GM23338 (cell line): ENCODE results near the gene ARL4A. TPM values are rescaled to one million over a fixed set of nuclear protein-coding genes. Genes with fewer than 3 reads are reported as not detected.

Source experiments
- ATAC-seq: fragments of 200-7000 bp; cut with Tn5 transposase; 3 replicates; pipeline ENCODE4 v1.9.1; 2020
- DNase-seq: peaks from one replicate; pipeline ENCODE4 v3.0.0-alpha.2; 2015; ENCODE audit warnings: low spot score
- H2AFZ ChIP-seq: fragments of 200-600 bp; sonication (generic); 2 replicates; pipeline ENCODE4 v1.8.0; 2016; ENCODE audit warnings: antibody characterized with exemption, mild to moderate bottlenecking, moderate library complexity
- H3F3A ChIP-seq: fragments of 200-600 bp; sonication (generic); replicated peaks from 2 replicates; pipeline ENCODE4 v1.8.0; 2017; ENCODE audit warnings: antibody characterized with exemption, mixed run types, low read depth
- H3K27ac ChIP-seq: fragments of 200-600 bp; sonication (generic); 2 replicates; pipeline ENCODE4 v1.6.1; 2016; ENCODE audit warnings: low read depth
- H3K27me3 ChIP-seq: fragments of 200-600 bp; sonication (generic); 2 replicates; pipeline ENCODE4 v1.8.0; 2016; ENCODE audit warnings: mild to moderate bottlenecking, mixed run types, moderate library complexity; ENCODE audit not compliant: insufficient read depth
- H3K36me3 ChIP-seq: fragments of 200-600 bp; sonication (generic); 2 replicates; pipeline ENCODE4 v1.8.0; 2016; ENCODE audit warnings: mild to moderate bottlenecking; ENCODE audit not compliant: insufficient read depth
- H3K4me1 ChIP-seq: fragments of 200-600 bp; sonication (generic); 2 replicates; pipeline ENCODE4 v1.8.0; 2016; ENCODE audit warnings: mild to moderate bottlenecking, moderate library complexity; ENCODE audit not compliant: insufficient read depth
- H3K4me2 ChIP-seq: fragments of 200-600 bp; sonication (generic); 2 replicates; pipeline ENCODE4 v1.7.1; 2017; ENCODE audit warnings: mixed run types
- H3K4me3 ChIP-seq: fragments of 200-600 bp; sonication (generic); 2 replicates; pipeline ENCODE4 v1.6.1; 2016; ENCODE audit warnings: mixed run types
- H3K79me2 ChIP-seq: fragments of 200-600 bp; sonication (generic); replicated peaks from 2 replicates; pipeline ENCODE4 v1.8.0; 2017; ENCODE audit warnings: mild to moderate bottlenecking; ENCODE audit not compliant: insufficient read depth
- H3K9me2 ChIP-seq: fragments of 200-600 bp; sonication (generic); 2 replicates; pipeline ENCODE4 v1.8.0; 2017; ENCODE audit not compliant: insufficient read depth
- H4K20me1 ChIP-seq: fragments of 200-600 bp; sonication (generic); replicated peaks from 2 replicates; pipeline ENCODE4 v1.8.0; 2017; ENCODE audit warnings: mild to moderate bottlenecking; ENCODE audit not compliant: insufficient read depth
- H3K27ac Mint-ChIP-seq: 2 replicates; pipeline ENCODE4 v1.8.0; 2020; ENCODE audit warnings: inconsistent platforms, mild to moderate bottlenecking, moderate library complexity, mixed read lengths
- H3K27me3 Mint-ChIP-seq: 3 replicates; pipeline ENCODE4 v1.8.0; 2022; ENCODE audit warnings: low read depth, mild to moderate bottlenecking, moderate library complexity, mixed read lengths, inconsistent platforms; ENCODE audit not compliant: insufficient read depth, poor library complexity
- H3K36me3 Mint-ChIP-seq: 3 replicates; pipeline ENCODE4 v1.8.0; 2021; ENCODE audit warnings: low read depth, mild to moderate bottlenecking, inconsistent platforms, moderate library complexity, mixed read lengths
- H3K4me1 Mint-ChIP-seq: 3 replicates; pipeline ENCODE4 v1.8.0; 2020; ENCODE audit warnings: mild to moderate bottlenecking, inconsistent platforms, mixed read lengths
- H3K4me3 Mint-ChIP-seq: 3 replicates; pipeline ENCODE4 v1.8.0; 2021; ENCODE audit warnings: moderate library complexity, mild to moderate bottlenecking, inconsistent platforms, mixed read lengths
- H3K9me3 Mint-ChIP-seq: 3 replicates; pipeline ENCODE4 v1.8.0; 2020; ENCODE audit warnings: moderate library complexity, mild to moderate bottlenecking, inconsistent platforms, mixed read lengths
- CREB1 ChIP-seq: fragments of 250-450 bp; sonication (Bioruptor Pico); IDR thresholded peaks from 2 replicates; pipeline ENCODE4 v1.5.0; 2020; ENCODE audit warnings: low read depth, mild to moderate bottlenecking, moderate library complexity
- CTCF ChIP-seq, 2 experiments: fragments of 200-600 bp in 1 of 2; sonication (generic) in 1 of 2; conservative IDR thresholded peaks; 2 replicates each; pipeline versions ENCODE4 v1.5.1 to v1.6.1; 2016 to 2017; ENCODE audit warnings: antibody characterized with exemption in 2 of 2, low read depth in 2 of 2, mild to moderate bottlenecking in 2 of 2, moderate library complexity in 1 of 2
- ETS1 ChIP-seq: IDR thresholded peaks from 2 replicates; pipeline ENCODE4 v1.6.1; 2016; ENCODE audit warnings: antibody characterized with exemption
- EZH2phosphoT487 ChIP-seq: fragments of 200-600 bp; sonication (generic); IDR thresholded peaks from one replicate; pipeline ENCODE4 v1.8.1; 2018; ENCODE audit warnings: antibody characterized with exemption; ENCODE audit not compliant: unreplicated experiment
- JUNB ChIP-seq: IDR thresholded peaks from one replicate; pipeline ENCODE4 v1.6.1; 2016; ENCODE audit warnings: antibody characterized with exemption; ENCODE audit not compliant: unreplicated experiment
- NANOG ChIP-seq: IDR thresholded peaks from 2 replicates; pipeline ENCODE4 v1.6.1; 2016; ENCODE audit warnings: antibody characterized with exemption, borderline replicate concordance
- POLR2AphosphoS5 ChIP-seq: IDR thresholded peaks from 2 replicates; pipeline ENCODE4 v1.6.1; 2016; ENCODE audit warnings: antibody characterized with exemption, low read depth
- REST ChIP-seq: IDR thresholded peaks from one replicate; pipeline ENCODE4 v1.6.1; 2018; ENCODE audit warnings: antibody characterized with exemption; ENCODE audit not compliant: unreplicated experiment
- STAT1 ChIP-seq: IDR thresholded peaks from one replicate; pipeline ENCODE4 v1.6.1; 2016; ENCODE audit warnings: antibody characterized with exemption; ENCODE audit not compliant: unreplicated experiment
- ZNF114 ChIP-seq: fragments of 250-450 bp; sonication (Bioruptor Pico); IDR thresholded peaks from 2 replicates; pipeline ENCODE4 v1.5.0; 2020; ENCODE audit warnings: mild to moderate bottlenecking, moderate library complexity
- ZNF331 ChIP-seq: fragments of 250-450 bp; sonication (Bioruptor Pico); IDR thresholded peaks from 2 replicates; pipeline ENCODE4 v1.5.0; 2020; ENCODE audit warnings: low read depth, mild to moderate bottlenecking, moderate library complexity
- ZNF462 ChIP-seq: fragments of 250-450 bp; sonication (Bioruptor Pico); IDR thresholded peaks from 2 replicates; pipeline ENCODE4 v1.5.0; 2020; ENCODE audit warnings: mild to moderate bottlenecking, moderate library complexity
- polyA plus RNA-seq: library from polyadenylated mRNA; unstranded; fragments of >200 nt; fragmentation: Nextera tagmentation; extraction: Ambion mirVana; gene quantifications from 2 replicates; pipeline ENCODE4 v1.2.1, GENCODE V29; 2016
- total RNA-seq: library from RNA; depleted of rRNA; stranded (reverse); fragments of >200 nt; shearing (Covaris generic); gene quantifications from 2 replicates; pipeline ENCODE4 v1.2.3, GENCODE V29; 2014

The ARL4A gene
- total and polyA plus RNA-seq, 2 experiments from 2014 or later = 48.9 to 82.5 TPM

GRCh38 chr7:12641196-12641595 is 46.2 kb upstream of the ARL4A start (continued):
- TF ChIP-seq ZNF462 (CRISPR knock-in tag) (no peak), CREB1 (CRISPR knock-in tag) (no peak), REST (no peak), ETS1 (no peak)

- H3K4me3 ChIP-seq = no peak overlapping the region
- no peaks in the 10 kb centered on the region for H3K36me3 Mint-ChIP-seq
- no peak overlapping the region for H3K27ac Mint-ChIP-seq
- H2AFZ ChIP-seq = no peak overlapping the region
- DNase-seq = no peak
- no peaks in the 10 kb centered on the region for H4K20me1 ChIP-seq
- ATAC-seq = no peak
- H3K4me1 ChIP-seq = peaks cover 17% of the 10 kb centered on the region
- no peaks in the 10 kb centered on the region for H3K36me3 ChIP-seq
- H3K4me2 ChIP-seq = no peak overlapping the region
- H3F3A ChIP-seq = no peaks in the 10 kb centered on the region
- peaks cover 9% of the 10 kb centered on the region for H3K4me1 Mint-ChIP-seq
- no peaks in the 10 kb centered on the region for H3K27me3 ChIP-seq
- no peak overlapping the region for H3K27ac ChIP-seq
- H3K9me3 Mint-ChIP-seq = no peaks in the 10 kb centered on the region
- no peaks in the 10 kb centered on the region for H3K9me2 ChIP-seq
- H3K79me2 ChIP-seq = no peaks in the 10 kb centered on the region
- no peak overlapping the region for H3K4me3 Mint-ChIP-seq
- H3K27me3 Mint-ChIP-seq = no peaks in the 10 kb centered on the region
- TF ChIP-seq NANOG = no peak
- TF ChIP-seq POLR2AphosphoS5 = no peak
- TF ChIP-seq STAT1 = no peak
- TF ChIP-seq EZH2phosphoT487 = no peak
- no peak for TF ChIP-seq CREB1 (CRISPR knock-in tag)
- no peak for TF ChIP-seq CTCF (conservative IDR thresholded peaks at IDR 0.05; ENCODE audit: low read depth in 2 of 2)
- no peak for TF ChIP-seq ZNF331 (CRISPR knock-in tag)
- TF ChIP-seq JUNB = no peak
- TF ChIP-seq ZNF114 (CRISPR knock-in tag) = no peak
- TF ChIP-seq ETS1 = no peak
Measured at GRCh38 chr7:12642508-12642907, 44.9 kb upstream of the ARL4A start.
